OCI-LY7 (cell line): Measurements from ENCODE around the gene ARGLU1.

ENCODE experiments used
- EZH2phosphoT487 ChIP-seq: fragments of 200-600 bp; sonication (generic); IDR thresholded peaks from 2 replicates; pipeline ENCODE4 v1.6.1; 2018; ENCODE audit warnings: low read depth, borderline replicate concordance, mild to moderate bottlenecking, mixed run types, antibody characterized with exemption, low read length, moderate library complexity, mixed read lengths
- TF ChIP-seq, protein P1 (sequence below): fragments of 200-600 bp; sonication (generic); conservative IDR thresholded peaks from 2 replicates; pipeline ENCODE4 v1.5.1; 2014; ENCODE audit warnings: mild to moderate bottlenecking, antibody characterized with exemption, low read length, moderate library complexity, mixed read lengths

DNA sequence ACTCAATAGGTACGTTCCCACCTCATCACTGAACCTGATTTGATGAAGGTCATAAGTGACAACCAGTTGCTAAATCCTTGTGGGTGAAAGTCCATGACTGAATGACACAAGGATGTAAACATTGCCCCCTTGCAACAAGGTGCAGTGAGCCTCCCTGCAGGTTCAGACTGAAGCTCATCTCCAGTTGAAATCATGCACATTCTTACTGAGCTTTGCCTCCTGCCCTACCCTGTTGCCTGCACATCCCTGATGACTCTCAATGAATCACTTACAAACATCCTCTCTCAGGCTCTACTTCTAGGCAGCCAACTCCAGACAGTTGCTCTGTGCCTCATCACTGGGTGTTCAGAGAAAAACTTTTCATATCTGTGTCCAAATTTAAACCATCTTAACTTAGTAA, 42.5 kb upstream of the ARGLU1 start:
- TF ChIP-seq, protein P1, sequence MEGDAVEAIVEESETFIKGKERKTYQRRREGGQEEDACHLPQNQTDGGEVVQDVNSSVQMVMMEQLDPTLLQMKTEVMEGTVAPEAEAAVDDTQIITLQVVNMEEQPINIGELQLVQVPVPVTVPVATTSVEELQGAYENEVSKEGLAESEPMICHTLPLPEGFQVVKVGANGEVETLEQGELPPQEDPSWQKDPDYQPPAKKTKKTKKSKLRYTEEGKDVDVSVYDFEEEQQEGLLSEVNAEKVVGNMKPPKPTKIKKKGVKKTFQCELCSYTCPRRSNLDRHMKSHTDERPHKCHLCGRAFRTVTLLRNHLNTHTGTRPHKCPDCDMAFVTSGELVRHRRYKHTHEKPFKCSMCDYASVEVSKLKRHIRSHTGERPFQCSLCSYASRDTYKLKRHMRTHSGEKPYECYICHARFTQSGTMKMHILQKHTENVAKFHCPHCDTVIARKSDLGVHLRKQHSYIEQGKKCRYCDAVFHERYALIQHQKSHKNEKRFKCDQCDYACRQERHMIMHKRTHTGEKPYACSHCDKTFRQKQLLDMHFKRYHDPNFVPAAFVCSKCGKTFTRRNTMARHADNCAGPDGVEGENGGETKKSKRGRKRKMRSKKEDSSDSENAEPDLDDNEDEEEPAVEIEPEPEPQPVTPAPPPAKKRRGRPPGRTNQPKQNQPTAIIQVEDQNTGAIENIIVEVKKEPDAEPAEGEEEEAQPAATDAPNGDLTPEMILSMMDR: no peak
- TF ChIP-seq EZH2phosphoT487: no peak
